ENCODE measurements around the gene ICA1.

Gene ICA1

DNA sequence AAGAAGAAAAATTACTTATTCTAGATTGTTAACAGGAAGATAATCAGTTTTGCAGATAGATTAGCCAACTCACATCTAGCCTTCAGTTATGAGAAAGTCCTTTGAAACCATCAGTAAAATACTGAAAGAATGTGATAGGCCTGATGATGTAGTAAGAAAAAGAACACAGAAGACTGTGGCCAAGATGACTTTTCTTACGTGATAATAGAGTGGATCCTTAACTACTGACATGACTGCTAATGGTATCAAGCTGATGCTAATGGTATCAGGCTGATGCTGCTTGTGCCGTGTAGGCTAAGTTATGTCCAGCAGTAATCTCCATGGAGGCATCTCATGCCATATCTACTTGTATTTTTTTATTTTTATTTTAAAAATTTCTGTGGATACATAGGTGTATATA is 179.2 kb downstream of the ICA1 start:
- no peaks in the 10 kb centered on the region for H3K9me2 ChIP-seq (replicated peaks; ENCODE audit: low read depth, low read length)
- no peak overlapping the region for H3K9ac ChIP-seq (ENCODE audit: low read depth, low read length, poor library complexity, severe bottlenecking)
- peaks cover 67% of the 10 kb centered on the region for H3K36me3 ChIP-seq (ENCODE audit: insufficient read depth, low read length)
- H3K79me2 ChIP-seq (ENCODE audit: insufficient read depth, low read length): 0 out of 2 replicates have a peak, but pooled peaks cover 10% of the 10 kb centered on the region
- TF ChIP-seq CTCF (conservative IDR thresholded peaks at IDR 0.05; ENCODE audit: low read length) (no peak), EZH2phosphoT487 (IDR thresholded peaks at IDR 0.05; ENCODE audit: borderline replicate concordance) (no peak)
- H3K27me3 ChIP-seq (ENCODE audit: insufficient read depth, low read length, poor library complexity, severe bottlenecking): no peaks in the 10 kb centered on the region
- H4K20me1 ChIP-seq (ENCODE audit: insufficient read depth, low read length, poor library complexity, severe bottlenecking): peaks cover 5% of the 10 kb centered on the region
- H3K4me1 ChIP-seq (ENCODE audit: insufficient read depth, low read length, poor library complexity, severe bottlenecking): no peaks in the 10 kb centered on the region
- H2AFZ ChIP-seq (ENCODE audit: low read length): no peak overlapping the region
- H3K4me3 ChIP-seq (ENCODE audit: low read length, poor library complexity, severe bottlenecking): no peak overlapping the region
- H3F3A ChIP-seq (ENCODE audit: low read depth): no peaks in the 10 kb centered on the region
- H3K4me2 ChIP-seq (ENCODE audit: low read depth, low read length, poor library complexity, severe bottlenecking): no peak overlapping the region
- H3K9me3 ChIP-seq (ENCODE audit: insufficient read depth, low read depth, low read length): no peaks in the 10 kb centered on the region

DNA sequence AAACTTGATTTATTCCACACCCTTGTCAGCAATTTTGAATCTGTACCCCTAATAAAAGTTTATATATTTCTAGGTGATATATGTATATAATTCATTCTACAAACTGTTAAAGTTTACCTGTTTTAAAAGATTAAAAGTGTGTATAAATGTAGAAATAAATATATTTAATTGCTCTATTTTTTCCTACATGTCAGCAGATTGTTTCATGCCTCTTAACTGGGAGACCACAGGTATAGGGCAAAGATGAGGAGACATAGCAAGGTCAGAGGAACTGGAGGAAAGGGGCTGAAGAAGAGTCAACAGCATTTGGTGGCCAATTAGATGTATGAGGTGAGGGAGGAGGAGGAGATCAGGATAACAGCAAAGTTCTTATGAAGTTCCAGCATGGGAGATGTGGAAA is 183.5 kb downstream of the ICA1 start:
- Histone ChIP-seq H3F3A (ENCODE audit: low read depth) (no peaks in the 10 kb centered on the region), H3K9me2 (replicated peaks; ENCODE audit: low read depth, low read length) (no peaks in the 10 kb centered on the region), H2AFZ (ENCODE audit: low read length) (no peak overlapping the region), H3K9ac (ENCODE audit: low read depth, low read length, poor library complexity, severe bottlenecking) (no peak overlapping the region), H3K4me2 (ENCODE audit: low read depth, low read length, poor library complexity, severe bottlenecking) (no peak overlapping the region), H3K4me1 (ENCODE audit: insufficient read depth, low read length, poor library complexity, severe bottlenecking) (no peaks in the 10 kb centered on the region), H3K4me3 (ENCODE audit: low read length, poor library complexity, severe bottlenecking) (no peak overlapping the region), H3K79me2 (ENCODE audit: insufficient read depth, low read length) (peaks cover 22% of the 10 kb centered on the region; the same call in 1 of the 2 replicates), H3K27me3 (ENCODE audit: insufficient read depth, low read length, poor library complexity, severe bottlenecking) (no peaks in the 10 kb centered on the region), H3K9me3 (ENCODE audit: insufficient read depth, low read depth, low read length) (no peaks in the 10 kb centered on the region), H3K36me3 (ENCODE audit: insufficient read depth, low read length) (peaks cover 72% of the 10 kb centered on the region), H4K20me1 (ENCODE audit: insufficient read depth, low read length, poor library complexity, severe bottlenecking) (peaks cover 8% of the 10 kb centered on the region)
- TF ChIP-seq EZH2phosphoT487 (IDR thresholded peaks at IDR 0.05; ENCODE audit: borderline replicate concordance) (no peak), CTCF (conservative IDR thresholded peaks at IDR 0.05; ENCODE audit: low read length) (no peak)

GRCh38 chr7:8070451-8071180 is 191.4 kb downstream of the ICA1 start:
- no peak overlapping the region for H2AFZ ChIP-seq (ENCODE audit: low read length)
- H3K9ac ChIP-seq (ENCODE audit: low read depth, low read length, poor library complexity, severe bottlenecking): no peak overlapping the region
- peaks cover 74% of the 10 kb centered on the region for H3K36me3 ChIP-seq (ENCODE audit: insufficient read depth, low read length)
- H3K4me2 ChIP-seq (ENCODE audit: low read depth, low read length, poor library complexity, severe bottlenecking): no peak overlapping the region
- no peaks in the 10 kb centered on the region for H3F3A ChIP-seq (ENCODE audit: low read depth)
- TF ChIP-seq EZH2phosphoT487 (IDR thresholded peaks at IDR 0.05; ENCODE audit: borderline replicate concordance): no peak
- no peak for TF ChIP-seq CTCF (conservative IDR thresholded peaks at IDR 0.05; ENCODE audit: low read length)
- H3K9me2 ChIP-seq (replicated peaks; ENCODE audit: low read depth, low read length): no peaks in the 10 kb centered on the region
- no peaks in the 10 kb centered on the region for H3K4me1 ChIP-seq (ENCODE audit: insufficient read depth, low read length, poor library complexity, severe bottlenecking)
- no peaks in the 10 kb centered on the region for H3K27me3 ChIP-seq (ENCODE audit: insufficient read depth, low read length, poor library complexity, severe bottlenecking)
- peaks cover 11% of the 10 kb centered on the region for H4K20me1 ChIP-seq (ENCODE audit: insufficient read depth, low read length, poor library complexity, severe bottlenecking)
- H3K4me3 ChIP-seq (ENCODE audit: low read length, poor library complexity, severe bottlenecking): no peak overlapping the region
- no peaks in the 10 kb centered on the region for H3K9me3 ChIP-seq (ENCODE audit: insufficient read depth, low read depth, low read length)
- peaks cover 48% of the 10 kb centered on the region for H3K79me2 ChIP-seq (ENCODE audit: insufficient read depth, low read length)
